ENCODE results near the gene NUBPL.

NUBPL gene

GRCh38 chr14:31895646-31896045 lies 334.4 kb downstream of the NUBPL start:
- H4K20me1 ChIP-seq (ENCODE audit: insufficient read depth, low read length), result no peaks in the 10 kb centered on the region

GRCh38 chr14:31897581-31898186 lies 336.5 kb downstream of the NUBPL start:
- Histone ChIP-seq H3K4me1 (ENCODE audit: low read length) (no peaks in the 10 kb centered on the region), H3K27ac (ENCODE audit: low read length) (no peak overlapping the region), H2AFZ (ENCODE audit: low read length) (no peak overlapping the region), H3K4me2 (ENCODE audit: low read depth, low read length) (no peak overlapping the region), H3K36me3 (replicated peaks; ENCODE audit: insufficient read depth, low read length) (no peaks in the 10 kb centered on the region), H3K79me2 (ENCODE audit: low read length) (no peaks in the 10 kb centered on the region), H3K9ac (ENCODE audit: low read length) (no peak overlapping the region), H3K9me2 (replicated peaks; ENCODE audit: insufficient read depth, low read length) (no peaks in the 10 kb centered on the region), H4K20me1 (ENCODE audit: insufficient read depth, low read length) (no peaks in the 10 kb centered on the region), H3K27me3 (replicated peaks; ENCODE audit: insufficient read depth, low read length) (no peaks in the 10 kb centered on the region), H3K4me3 (ENCODE audit: low read length) (no peak overlapping the region), H3K9me3 (replicated peaks; ENCODE audit: insufficient read depth, low read length) (no peaks in the 10 kb centered on the region), H3F3A (ENCODE audit: insufficient read depth, low read length) (no peaks in the 10 kb centered on the region)
- no peak for DNase-seq
- TF ChIP-seq EZH2phosphoT487 (IDR thresholded peaks at IDR 0.05; ENCODE audit: low read length), result no peak
- no peak for TF ChIP-seq EZH2 (optimal IDR thresholded peaks at IDR 0.05; ENCODE audit: low read depth, low read length)
- no peak for TF ChIP-seq CTCF (IDR thresholded peaks at IDR 0.05; ENCODE audit: low read length)

More at GRCh38 chr14:31895646-31896045, 334.4 kb downstream of the NUBPL start:
- Histone ChIP-seq H3K9me2 (replicated peaks; ENCODE audit: insufficient read depth, low read length) (no peaks in the 10 kb centered on the region), H3K9ac (ENCODE audit: low read length) (no peak overlapping the region), H3K27me3 (replicated peaks; ENCODE audit: insufficient read depth, low read length) (no peaks in the 10 kb centered on the region), H3K36me3 (replicated peaks; ENCODE audit: insufficient read depth, low read length) (no peaks in the 10 kb centered on the region), H2AFZ (ENCODE audit: low read length) (no peak overlapping the region), H3K27ac (ENCODE audit: low read length) (no peak overlapping the region), H3K79me2 (ENCODE audit: low read length) (no peaks in the 10 kb centered on the region), H3K4me3 (ENCODE audit: low read length) (no peak overlapping the region), H3K4me1 (ENCODE audit: low read length) (no peaks in the 10 kb centered on the region), H3K4me2 (ENCODE audit: low read depth, low read length) (no peak overlapping the region), H3K9me3 (replicated peaks; ENCODE audit: insufficient read depth, low read length) (no peaks in the 10 kb centered on the region), H3F3A (ENCODE audit: insufficient read depth, low read length) (no peaks in the 10 kb centered on the region)
- DNase-seq, result no peak
- TF ChIP-seq CTCF (IDR thresholded peaks at IDR 0.05; ENCODE audit: low read length), result no peak
- no peak for TF ChIP-seq EZH2 (optimal IDR thresholded peaks at IDR 0.05; ENCODE audit: low read depth, low read length)
- no peak for TF ChIP-seq EZH2phosphoT487 (IDR thresholded peaks at IDR 0.05; ENCODE audit: low read length)

GRCh38 chr14:31898838-31899528 lies 337.8 kb downstream of the NUBPL start:
- Histone ChIP-seq H3F3A (ENCODE audit: insufficient read depth, low read length) (no peaks in the 10 kb centered on the region), H3K36me3 (replicated peaks; ENCODE audit: insufficient read depth, low read length) (no peaks in the 10 kb centered on the region), H2AFZ (ENCODE audit: low read length) (no peak overlapping the region), H3K9me3 (replicated peaks; ENCODE audit: insufficient read depth, low read length) (no peaks in the 10 kb centered on the region), H3K4me2 (ENCODE audit: low read depth, low read length) (no peak overlapping the region), H3K27me3 (replicated peaks; ENCODE audit: insufficient read depth, low read length) (no peaks in the 10 kb centered on the region), H3K9me2 (replicated peaks; ENCODE audit: insufficient read depth, low read length) (no peaks in the 10 kb centered on the region), H3K4me3 (ENCODE audit: low read length) (no peak overlapping the region), H3K27ac (ENCODE audit: low read length) (no peak overlapping the region), H3K9ac (ENCODE audit: low read length) (no peak overlapping the region), H4K20me1 (ENCODE audit: insufficient read depth, low read length) (no peaks in the 10 kb centered on the region), H3K4me1 (ENCODE audit: low read length) (no peaks in the 10 kb centered on the region), H3K79me2 (ENCODE audit: low read length) (no peaks in the 10 kb centered on the region)
- TF ChIP-seq EZH2phosphoT487 (IDR thresholded peaks at IDR 0.05; ENCODE audit: low read length), result no peak
- TF ChIP-seq EZH2 (optimal IDR thresholded peaks at IDR 0.05; ENCODE audit: low read depth, low read length), result no peak
- no peak for TF ChIP-seq CTCF (IDR thresholded peaks at IDR 0.05; ENCODE audit: low read length)
- no peak for DNase-seq

All from MM.1S (cell line).